A549 (cell line): ENCODE data around the gene AP2B1.
"Not testable (repeated sequence)": the region's sequence is repeated elsewhere in the genome, so short reads cannot be mapped to it uniquely, and the experiment has no call there.

Source experiments
- CBX2 ChIP-seq: fragments of 200-600 bp; sonication (generic); IDR thresholded peaks from 2 replicates; pipeline ENCODE4 v1.6.1; 2016; ENCODE audit warnings: low read depth, mild to moderate bottlenecking, borderline replicate concordance
- CEBPB ChIP-seq, 2 experiments: fragments of >200 bp in 1 of 2; sonication (Bioruptor Twin) in 1 of 2; formaldehyde crosslinking in 1 of 2; IDR thresholded peaks; 2 replicates each; pipeline ENCODE4 v1.6.1; 2012 to 2016
- CTCF ChIP-seq: fragments of >200 bp; sonication (Bioruptor Twin); formaldehyde crosslinking; IDR thresholded peaks from 3 replicates; pipeline ENCODE4 v1.5.1; 2016
- EP300 ChIP-seq, 2 experiments: fragments of >200 bp; sonication (Bioruptor Twin); formaldehyde crosslinking; IDR thresholded peaks; 2 replicates in 1 of 2; 3 replicates in 1 of 2; pipeline ENCODE4 v1.6.1; 2016 to 2017
- HOXB5 ChIP-seq: fragments of 250-450 bp; sonication (Bioruptor Pico); IDR thresholded peaks from 2 replicates; pipeline ENCODE4 v1.5.0; 2020; ENCODE audit warnings: mild to moderate bottlenecking, moderate library complexity
- KDM5A ChIP-seq: fragments of 200-600 bp; sonication (generic); IDR thresholded peaks from 2 replicates; pipeline ENCODE4 v1.6.1; 2016; ENCODE audit warnings: antibody characterized with exemption, mild to moderate bottlenecking
- MYC ChIP-seq: IDR thresholded peaks from 2 replicates; pipeline ENCODE4 v1.6.1; 2012; ENCODE audit warnings: mild to moderate bottlenecking, inconsistent platforms, low read length, improper control_type of control experiment, borderline replicate concordance
- PHF8 ChIP-seq: fragments of 200-600 bp; sonication (generic); IDR thresholded peaks from 2 replicates; pipeline ENCODE4 v1.6.1; 2016; ENCODE audit warnings: low read depth, mild to moderate bottlenecking, antibody characterized with exemption, moderate library complexity, borderline replicate concordance
- POLR2A ChIP-seq: IDR thresholded peaks from 2 replicates; pipeline ENCODE4 v1.6.1; 2012; ENCODE audit warnings: mild to moderate bottlenecking, low read length
- POLR2AphosphoS2 ChIP-seq: conservative IDR thresholded peaks from 2 replicates; pipeline ENCODE4 v1.6.1; 2012; ENCODE audit warnings: low read length, improper control_type of control experiment, inconsistent platforms
- RAD21 ChIP-seq, 2 experiments: fragments of >200 bp in 1 of 2; sonication (Bioruptor Twin) in 1 of 2; formaldehyde crosslinking in 1 of 2; IDR thresholded peaks in 1 of 2; conservative IDR thresholded peaks in 1 of 2; 2 replicates in 1 of 2; 3 replicates in 1 of 2; pipeline ENCODE4 v1.6.1; 2012 to 2018; ENCODE audit warnings: inconsistent platforms in 1 of 2
- RFX5 ChIP-seq: fragments of 450-650 bp; IDR thresholded peaks from 2 replicates; pipeline ENCODE4 v1.7.1; 2014; ENCODE audit warnings: antibody characterized with exemption, mild to moderate bottlenecking, moderate library complexity
- ZFP36 ChIP-seq: fragments of 450-650 bp; IDR thresholded peaks from 2 replicates; pipeline ENCODE4 v1.6.1; 2014; ENCODE audit warnings: borderline replicate concordance; ENCODE audit not compliant: partially characterized antibody
- TF ChIP-seq, protein P1 (sequence below): IDR thresholded peaks from 2 replicates; pipeline ENCODE4 v1.6.1; 2012

DNA sequence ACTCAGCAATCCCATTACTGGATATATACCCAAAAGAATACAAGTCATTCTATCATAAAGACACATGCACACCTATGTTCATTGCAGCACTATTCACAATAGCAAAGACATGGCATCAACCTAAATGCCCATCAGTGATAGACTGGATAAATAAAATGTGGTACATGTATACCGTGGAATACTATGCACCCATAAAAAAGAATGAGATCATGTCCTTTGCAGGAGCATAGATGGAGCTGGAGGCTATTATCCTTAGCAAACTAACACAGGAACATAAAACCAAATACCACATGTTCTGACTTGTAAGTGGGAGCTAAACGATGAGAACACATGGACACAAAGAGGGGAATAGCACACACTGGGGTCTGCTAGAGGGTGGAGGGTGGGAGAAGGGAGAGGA, 116.2 kb downstream of the AP2B1 start:
- TF ChIP-seq CTCF; CEBPB (IDR thresholded peaks at IDR 0.05); MYC; POLR2A; ZFP36; EP300 (IDR thresholded peaks at IDR 0.05); KDM5A; CBX2; RAD21 (conservative IDR thresholded peaks at IDR 0.05 in 1 of 2, IDR thresholded peaks at IDR 0.05 in 1 of 2); PHF8; HOXB5 (CRISPR knock-in tag); RFX5; POLR2AphosphoS2: not testable (repeated sequence)
- TF ChIP-seq, protein P1, sequence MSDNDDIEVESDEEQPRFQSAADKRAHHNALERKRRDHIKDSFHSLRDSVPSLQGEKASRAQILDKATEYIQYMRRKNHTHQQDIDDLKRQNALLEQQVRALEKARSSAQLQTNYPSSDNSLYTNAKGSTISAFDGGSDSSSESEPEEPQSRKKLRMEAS, result not testable (repeated sequence)
